Suprapubic skin (tissue), 4 donors: Measurements from ENCODE around the gene EIF3K.

Experiments
- EP300 ChIP-seq: sonication (generic); formaldehyde crosslinking; IDR thresholded peaks from one replicate; pipeline ENCODE4 v1.6.1; 2017; ENCODE audit warnings: antibody characterized with exemption
- POLR2AphosphoS5 ChIP-seq, 3 donors: sonication (generic); formaldehyde crosslinking; IDR thresholded peaks; one replicate each; pipeline ENCODE4 v1.6.1; 2017; ENCODE audit warnings: antibody characterized with exemption in 3 of 3

GRCh38 chr19:38679839-38680238 is 60.9 kb downstream of the EIF3K start:
- TF ChIP-seq EP300 (no peak), POLR2AphosphoS5 (IDR thresholded peaks at IDR 0.05) (no peak)
